GM12875 (cell line): ENCODE data around the gene MUC2.
"Not testable (repeated sequence)": the region's sequence is repeated elsewhere in the genome, so short reads cannot be mapped to it uniquely, and the experiment has no call there.

Experiments used
- H3K4me3 ChIP-seq: one replicate; pipeline ENCODE4 v1.5.1; 2011; ENCODE audit warnings: low read depth, low read length, control low read depth
- TF ChIP-seq, protein P1 (sequence below): IDR thresholded peaks from 2 replicates; pipeline ENCODE4 v1.5.1; 2011; ENCODE audit warnings: low read depth, mild to moderate bottlenecking, control low read depth, inconsistent platforms, low read length, moderate library complexity, borderline replicate concordance; ENCODE audit not compliant: insufficient read depth

The MUC2 gene

GRCh38 chr11:1111545-1112212 is 37.0 kb downstream of the MUC2 start:
- H3K4me3 ChIP-seq, result no peak overlapping the region
- TF ChIP-seq, protein P1, sequence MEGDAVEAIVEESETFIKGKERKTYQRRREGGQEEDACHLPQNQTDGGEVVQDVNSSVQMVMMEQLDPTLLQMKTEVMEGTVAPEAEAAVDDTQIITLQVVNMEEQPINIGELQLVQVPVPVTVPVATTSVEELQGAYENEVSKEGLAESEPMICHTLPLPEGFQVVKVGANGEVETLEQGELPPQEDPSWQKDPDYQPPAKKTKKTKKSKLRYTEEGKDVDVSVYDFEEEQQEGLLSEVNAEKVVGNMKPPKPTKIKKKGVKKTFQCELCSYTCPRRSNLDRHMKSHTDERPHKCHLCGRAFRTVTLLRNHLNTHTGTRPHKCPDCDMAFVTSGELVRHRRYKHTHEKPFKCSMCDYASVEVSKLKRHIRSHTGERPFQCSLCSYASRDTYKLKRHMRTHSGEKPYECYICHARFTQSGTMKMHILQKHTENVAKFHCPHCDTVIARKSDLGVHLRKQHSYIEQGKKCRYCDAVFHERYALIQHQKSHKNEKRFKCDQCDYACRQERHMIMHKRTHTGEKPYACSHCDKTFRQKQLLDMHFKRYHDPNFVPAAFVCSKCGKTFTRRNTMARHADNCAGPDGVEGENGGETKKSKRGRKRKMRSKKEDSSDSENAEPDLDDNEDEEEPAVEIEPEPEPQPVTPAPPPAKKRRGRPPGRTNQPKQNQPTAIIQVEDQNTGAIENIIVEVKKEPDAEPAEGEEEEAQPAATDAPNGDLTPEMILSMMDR, result no peak

GRCh38 chr11:1112351-1113191 is 37.9 kb downstream of the MUC2 start:
- TF ChIP-seq, protein P1, result no peak
- H3K4me3 ChIP-seq, result no peak overlapping the region

DNA sequence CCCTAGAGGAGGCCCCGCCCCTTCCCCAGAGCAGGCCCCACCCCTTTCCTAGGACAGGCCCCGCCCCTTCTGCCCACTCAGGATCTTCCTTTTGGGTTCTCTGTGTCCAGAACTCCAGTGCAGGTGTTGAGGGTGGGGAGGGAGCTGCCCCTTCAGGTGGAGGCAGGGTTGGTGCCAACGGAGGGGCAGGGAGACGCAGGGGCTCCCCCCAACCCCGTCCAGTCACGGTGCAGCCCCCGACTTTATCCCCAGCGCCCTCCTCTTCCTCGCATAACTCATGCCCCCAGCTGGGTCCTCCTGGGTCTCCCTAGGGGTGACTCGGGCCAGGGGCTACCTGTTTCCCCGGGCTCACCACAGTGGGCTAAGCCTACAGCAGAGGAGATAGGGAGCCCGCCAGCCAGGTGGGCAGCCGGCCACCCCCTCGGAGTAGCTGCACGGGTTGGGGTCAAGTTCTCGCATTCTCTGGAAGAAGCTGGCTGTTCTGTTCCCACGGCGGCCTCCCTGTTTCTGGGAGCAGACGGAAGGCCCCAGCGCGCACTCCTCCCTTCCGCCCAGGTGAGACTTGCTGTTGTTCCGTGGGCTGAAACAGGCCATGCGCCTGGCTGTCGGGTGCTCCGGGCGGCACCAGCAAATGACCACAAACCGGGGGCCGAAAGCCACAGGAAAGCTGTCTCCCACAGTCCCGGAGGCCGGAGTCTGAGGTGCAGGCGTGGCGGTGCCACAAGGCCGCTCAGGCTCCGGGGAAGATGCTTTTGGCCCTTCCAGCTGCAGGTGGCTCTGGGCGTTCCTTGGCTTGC is 38.9 kb downstream of the MUC2 start:
- TF ChIP-seq, protein P1, result no peak
- no peak overlapping the region for H3K4me3 ChIP-seq

DNA sequence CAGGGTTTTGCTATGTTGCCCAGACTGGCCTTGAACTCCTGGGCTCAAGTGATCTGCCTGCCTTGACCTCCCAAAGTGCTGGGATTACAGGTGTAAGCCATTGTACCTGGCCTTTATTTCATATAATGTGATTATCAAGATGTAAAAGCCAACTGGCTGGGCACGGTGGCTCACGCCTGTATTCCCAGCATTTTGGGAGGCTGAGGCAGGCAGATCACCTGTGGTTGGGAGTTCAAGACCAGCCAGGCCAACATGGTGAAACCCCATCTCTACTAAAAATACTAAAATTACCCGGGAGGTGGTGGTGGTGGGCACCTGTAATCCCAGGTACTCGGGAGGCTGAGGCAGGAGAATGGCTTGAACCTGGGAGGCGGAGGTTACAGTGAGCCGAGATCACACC is 40.6 kb downstream of the MUC2 start:
- not testable (repeated sequence) for H3K4me3 ChIP-seq

- TF ChIP-seq, protein P1, result no peak
Observed at GRCh38 chr11:1116104-1116503, 41.4 kb downstream of the MUC2 start.

DNA sequence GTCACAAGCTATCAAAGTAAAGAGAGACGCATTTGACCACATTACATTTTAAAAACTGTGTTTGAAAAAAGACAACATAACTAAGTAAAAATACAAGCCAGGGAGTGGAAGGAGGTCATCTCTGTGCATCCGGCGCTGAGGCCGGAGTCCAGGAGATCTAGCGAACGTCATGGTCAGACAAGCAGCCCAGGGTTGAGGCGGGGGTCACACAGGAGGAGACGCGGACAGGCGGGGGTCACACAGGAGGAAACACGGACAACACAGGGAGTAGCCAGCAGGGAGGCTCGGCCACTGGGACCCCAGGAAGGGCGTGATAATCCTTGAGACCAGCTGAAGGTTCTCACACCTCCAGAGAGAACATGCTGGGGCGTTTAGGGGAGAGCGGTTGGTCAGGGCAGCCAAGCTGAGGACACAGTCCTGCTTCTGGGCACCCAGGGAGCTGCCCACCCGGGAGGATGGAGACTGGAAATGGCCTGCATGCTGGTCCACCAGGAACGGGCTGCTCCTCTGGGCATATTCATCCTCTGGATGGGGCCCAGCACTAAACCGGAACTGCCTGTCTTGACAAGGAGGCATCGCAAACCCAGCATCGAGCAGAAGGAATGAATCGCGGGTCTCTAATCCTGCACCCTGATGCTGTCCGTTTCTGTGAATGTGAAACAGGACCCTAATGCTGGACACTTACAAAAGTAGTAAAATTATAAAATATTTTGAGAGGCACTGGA is 42.2 kb downstream of the MUC2 start:
- H3K4me3 ChIP-seq, result no peak overlapping the region
- TF ChIP-seq, protein P1, result no peak

More at GRCh38 chr11:1116104-1116503, 41.4 kb downstream of the MUC2 start:
- H3K4me3 ChIP-seq, result no peak overlapping the region

DNA sequence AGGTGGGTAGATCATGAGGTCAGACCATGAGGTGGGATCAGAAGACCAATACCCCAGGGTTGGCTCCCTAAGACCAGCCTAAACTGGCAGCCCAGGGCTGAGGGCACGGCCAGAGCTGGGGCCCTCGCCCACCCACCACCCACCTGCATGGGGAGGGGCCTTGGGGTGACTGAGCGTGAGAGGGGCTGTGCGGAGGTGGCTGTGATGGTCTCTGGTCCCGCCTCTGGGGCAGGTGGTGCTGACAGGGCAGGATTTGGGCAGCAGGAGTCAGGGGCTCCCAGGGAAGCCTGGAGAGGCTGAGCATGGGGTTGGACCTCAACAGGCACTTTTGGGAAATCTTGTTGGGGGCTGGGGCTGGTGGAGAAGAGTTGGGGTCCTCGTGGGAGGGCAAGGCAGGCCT is 43.3 kb downstream of the MUC2 start:
- TF ChIP-seq, protein P1, result no peak
- no peak overlapping the region for H3K4me3 ChIP-seq
